NCI-H2107 treated with DMSO at 0.1 percent for 48 hours (cell line): ENCODE measurements around the gene RDH16.
A peak's percentile ranks its signal among the peaks of the same experiment; 100 is the strongest.

Source experiments
- DNase-seq: peaks from one replicate; lab custom pipeline; 2025; ENCODE audit not compliant: unreplicated experiment; lab: John Stamatoyannopoulos, UW

Gene RDH16, protein sequence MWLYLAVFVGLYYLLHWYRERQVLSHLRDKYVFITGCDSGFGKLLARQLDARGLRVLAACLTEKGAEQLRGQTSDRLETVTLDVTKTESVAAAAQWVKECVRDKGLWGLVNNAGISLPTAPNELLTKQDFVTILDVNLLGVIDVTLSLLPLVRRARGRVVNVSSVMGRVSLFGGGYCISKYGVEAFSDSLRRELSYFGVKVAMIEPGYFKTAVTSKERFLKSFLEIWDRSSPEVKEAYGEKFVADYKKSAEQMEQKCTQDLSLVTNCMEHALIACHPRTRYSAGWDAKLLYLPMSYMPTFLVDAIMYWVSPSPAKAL

DNA sequence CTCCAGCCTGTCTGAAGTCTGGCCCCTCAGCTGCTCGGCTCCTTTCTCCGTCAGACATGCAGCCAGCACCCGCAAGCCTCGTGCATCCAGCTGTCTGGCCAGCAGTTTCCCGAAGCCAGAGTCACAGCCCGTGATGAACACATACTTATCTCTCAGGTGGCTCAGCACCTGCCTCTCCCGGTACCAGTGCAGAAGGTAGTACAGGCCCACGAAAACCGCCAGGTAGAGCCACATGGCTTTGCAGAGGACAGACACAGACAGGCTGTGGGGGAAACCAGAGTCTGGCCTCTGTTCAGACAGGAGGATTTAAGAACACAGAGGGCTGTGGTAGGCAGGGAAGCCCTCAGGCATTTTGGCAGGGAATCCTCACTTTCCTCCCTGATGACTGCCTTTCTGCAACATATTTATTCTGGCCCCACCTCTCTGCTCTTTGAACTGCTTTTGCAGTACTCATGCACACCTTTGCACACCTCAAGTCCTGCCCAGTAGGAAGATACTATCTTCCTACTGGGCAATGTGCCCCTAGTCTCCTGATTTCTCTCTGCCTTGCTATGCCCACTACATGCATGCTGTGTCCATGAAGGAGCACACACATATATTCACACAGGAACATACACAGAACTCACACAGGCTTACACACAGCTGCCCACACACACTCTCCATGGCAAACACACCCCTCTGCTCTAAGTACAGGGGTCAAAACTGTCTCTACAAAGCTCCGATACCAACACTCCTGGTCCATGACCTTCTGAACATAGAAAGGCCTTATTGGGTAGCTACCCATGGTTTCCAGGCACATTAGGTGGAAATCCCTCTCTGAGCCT, at the start of gene RDH16:
Gene RDH16 (minus strand): TSS at position 380 of the 824 bp plus-strand sequence. CDS start 146 bp downstream, at position 234.
- no peak for DNase-seq

DNA sequence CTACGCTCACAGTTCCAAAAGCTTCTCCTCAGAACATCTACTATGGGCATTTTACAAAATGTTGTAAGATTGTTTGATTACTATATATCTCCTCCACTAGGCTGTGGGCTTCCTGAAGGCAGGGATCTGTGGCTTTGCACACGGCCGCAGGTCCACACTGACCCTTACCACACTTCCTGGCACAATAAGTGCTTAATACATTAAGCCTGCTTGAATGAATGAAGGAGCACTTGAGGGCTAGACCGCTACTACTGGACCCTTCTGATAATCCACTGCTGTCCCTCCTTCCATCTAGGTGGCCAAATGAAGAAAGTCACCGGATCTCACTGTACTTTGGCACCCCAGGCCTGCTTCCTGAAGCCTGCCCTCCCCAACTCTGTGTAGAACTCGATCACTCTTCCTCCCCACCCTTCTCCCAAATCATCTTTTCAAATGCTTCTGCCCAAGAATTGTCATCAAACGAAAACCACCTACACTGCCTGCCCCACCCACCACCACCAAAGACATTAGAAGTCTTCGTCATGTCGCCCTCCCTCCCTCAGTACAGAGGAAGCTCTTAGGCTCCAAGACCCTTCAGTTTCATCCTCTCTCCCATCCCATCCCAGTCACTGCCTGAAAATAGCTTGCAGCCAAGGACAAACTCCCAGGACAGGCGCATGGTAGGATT, 49.5 kb upstream of the RDH16 start:
- DNase-seq = no peak

DNA sequence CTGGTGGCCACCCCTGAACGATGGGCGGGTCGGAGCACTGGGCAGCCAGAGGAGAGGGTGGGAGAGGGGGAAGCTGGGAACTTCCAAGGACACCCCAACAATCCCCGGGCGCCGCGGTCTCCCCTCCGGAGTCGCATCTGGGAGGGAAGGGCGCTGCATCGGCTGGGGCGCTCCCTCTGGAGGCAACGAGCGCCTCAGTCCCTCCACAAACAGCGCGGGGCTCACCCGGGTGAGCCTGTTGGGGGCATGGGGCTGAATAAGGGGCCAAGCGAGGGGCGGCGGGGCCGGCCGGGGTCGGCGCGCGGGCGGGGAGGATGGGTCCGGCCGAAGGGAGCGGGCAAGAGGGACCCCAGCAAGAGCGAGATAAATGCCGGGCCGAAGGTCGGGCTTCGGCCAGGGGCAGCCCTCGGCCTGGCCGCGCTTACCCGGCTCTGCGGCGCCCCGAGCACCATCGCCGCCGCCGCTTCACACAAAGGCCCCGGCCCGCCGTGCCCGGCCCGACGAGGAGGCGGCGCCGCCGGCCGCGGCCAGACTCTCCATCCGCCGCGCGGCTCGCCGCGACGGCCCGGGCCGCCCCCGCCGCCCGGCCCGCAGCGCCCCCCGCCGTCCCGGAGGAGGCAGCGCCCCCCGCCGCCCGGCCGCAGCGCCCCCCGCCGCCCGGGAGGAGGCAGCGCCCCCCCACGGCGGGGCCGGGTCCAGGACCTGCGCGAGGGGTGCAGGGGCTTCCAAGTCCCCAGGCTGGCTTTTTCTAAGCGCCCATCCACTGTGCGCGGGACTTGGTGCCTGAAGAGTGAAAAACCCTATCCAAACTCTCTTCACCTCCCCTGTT, 48.8 kb upstream of the RDH16 start, which contains the start of gene ZBTB39:
Gene ZBTB39 (minus strand): TSS at position 567 of the 829 bp plus-strand sequence. CDS start 1,629 bp downstream, outside the sequence.
- peak; percentile 24 for DNase-seq

DNA sequence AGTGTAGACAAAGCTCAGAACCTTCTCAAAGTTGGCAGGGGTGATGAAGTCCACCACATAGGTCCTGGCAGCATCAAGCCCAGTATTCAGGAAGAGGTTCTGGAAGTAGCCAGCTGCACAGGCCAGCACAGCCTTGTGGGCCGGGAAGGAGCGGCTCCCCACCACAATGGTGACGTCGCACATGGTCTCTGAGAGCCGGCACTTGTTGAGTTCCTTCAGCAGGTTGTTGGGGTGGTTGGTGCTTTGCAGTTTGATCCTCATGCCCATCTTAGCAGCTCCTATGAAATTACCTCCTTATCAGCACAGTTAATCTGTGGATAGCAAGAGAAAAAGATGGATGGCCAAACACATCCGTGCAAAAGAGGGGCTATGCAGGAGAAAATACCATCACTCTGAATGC, 47.2 kb upstream of the RDH16 start:
- DNase-seq = no peak

DNA sequence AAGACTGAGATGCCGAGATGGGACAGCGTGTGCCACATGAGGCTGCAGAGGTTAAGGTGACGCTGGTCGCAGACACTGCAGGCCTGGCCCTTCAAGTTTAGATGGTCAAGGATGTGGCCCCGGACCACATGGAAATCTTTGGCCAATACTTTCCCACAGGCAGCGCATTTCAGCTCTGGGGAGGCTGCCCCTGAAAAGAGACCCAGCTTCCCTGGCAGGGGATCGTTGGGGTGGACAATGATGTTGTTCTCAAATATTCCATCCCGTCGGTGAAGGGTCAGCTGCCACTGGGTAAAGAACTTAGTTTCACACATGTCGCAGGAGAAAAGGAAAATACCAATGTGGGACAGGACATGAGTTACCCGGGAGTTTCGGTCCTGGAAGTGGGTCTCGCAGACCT, 46.0 kb upstream of the RDH16 start:
- no peak for DNase-seq

DNA sequence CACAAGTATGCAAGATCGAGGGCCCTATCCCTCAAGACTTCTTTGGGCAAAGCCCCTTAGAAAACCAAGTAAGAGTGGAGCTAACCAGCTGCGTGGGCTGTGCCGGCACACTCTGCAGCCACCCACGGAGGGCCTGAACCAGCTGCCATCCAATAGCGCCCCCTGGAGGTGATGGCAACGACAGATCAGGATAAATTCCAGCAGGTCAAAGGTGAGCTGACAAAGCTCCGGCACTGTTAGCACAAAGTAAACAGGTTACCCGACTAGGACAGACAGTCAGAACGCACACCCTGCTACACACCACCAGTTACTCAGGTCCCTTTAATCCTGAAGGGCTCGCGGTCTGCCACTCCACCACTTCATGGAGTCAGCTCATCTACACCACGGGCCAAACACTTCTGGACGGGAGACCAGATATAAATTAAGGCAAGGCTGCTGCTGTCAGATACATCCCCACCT, 44.1 kb upstream of the RDH16 start:
- DNase-seq = no peak

DNA sequence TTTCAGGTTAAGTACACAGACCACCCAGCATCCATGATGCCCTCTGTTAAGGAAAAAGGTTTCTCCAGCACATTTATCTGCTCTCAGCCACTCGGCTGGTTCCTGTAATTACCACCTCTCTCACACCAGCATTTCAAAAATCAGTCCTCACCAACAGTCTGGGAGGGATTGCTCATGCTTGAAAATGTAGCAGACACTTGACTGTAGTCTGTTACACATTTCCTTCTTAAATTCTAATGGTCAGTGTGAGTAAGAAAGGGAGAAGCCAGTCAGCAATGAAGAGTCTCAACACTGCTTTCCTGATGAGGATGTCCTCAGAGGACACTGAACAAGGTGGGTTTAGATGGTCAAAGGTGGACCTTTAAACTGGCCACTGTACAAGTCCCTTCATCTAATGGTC, 43.0 kb upstream of the RDH16 start:
- no peak for DNase-seq

DNA sequence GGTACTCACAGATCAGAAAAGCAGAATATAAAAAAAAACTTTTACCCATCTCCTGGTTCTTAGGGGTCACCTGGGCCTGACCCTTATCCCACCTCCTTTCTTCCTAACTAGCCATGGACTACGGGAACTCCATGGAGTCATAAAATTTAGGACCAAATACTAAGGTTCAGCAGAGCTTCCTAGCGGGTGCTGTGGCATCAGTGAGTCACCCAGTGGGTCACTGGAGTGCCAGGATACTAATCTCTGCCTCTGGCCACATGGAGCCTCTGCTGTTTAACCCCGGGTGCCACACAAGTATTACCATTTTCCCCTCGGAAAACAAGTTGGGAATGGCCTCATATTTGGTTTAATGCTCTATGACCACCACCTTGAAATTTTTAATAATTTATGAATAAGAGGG, 42.0 kb upstream of the RDH16 start:
- DNase-seq = no peak

DNA sequence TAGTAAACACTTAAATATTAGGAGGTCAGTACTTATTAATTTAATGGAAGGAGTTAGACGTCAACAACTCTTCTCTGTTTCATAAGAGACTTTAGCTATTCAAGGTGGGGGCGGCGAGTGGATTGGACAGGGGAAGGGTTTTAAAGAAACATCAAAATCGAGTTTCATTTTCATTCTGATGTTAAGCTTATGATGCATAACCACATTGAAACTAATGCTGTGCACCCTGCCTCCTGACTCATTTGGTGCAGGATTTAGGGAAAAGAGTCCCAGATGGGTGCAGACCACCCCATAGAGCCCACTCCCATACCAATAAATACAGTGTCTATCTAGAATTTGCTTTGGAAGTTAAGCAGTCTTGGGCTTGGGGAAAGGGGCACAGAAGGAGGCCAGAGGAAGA, 41.6 kb upstream of the RDH16 start:
- DNase-seq = no peak

DNA sequence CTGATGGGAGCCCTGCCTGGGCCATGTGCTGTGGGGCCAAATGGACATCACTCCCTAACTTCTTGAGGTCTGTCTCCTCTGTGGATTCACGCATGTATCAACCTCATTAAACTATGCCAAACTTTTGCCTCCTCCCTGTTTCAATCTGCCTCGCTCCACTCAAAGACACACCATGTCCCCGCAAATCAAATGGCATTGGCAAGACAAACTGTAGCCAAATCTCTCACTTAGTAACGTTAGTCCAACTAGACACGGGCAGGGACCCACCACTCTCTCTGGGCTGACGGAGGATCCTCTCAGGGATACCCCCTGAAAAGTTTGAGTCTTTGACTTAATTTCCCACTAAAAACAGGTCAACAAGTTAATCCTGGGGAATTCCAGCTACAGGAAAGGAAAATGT, 40.9 kb upstream of the RDH16 start:
- DNase-seq = no peak

DNA sequence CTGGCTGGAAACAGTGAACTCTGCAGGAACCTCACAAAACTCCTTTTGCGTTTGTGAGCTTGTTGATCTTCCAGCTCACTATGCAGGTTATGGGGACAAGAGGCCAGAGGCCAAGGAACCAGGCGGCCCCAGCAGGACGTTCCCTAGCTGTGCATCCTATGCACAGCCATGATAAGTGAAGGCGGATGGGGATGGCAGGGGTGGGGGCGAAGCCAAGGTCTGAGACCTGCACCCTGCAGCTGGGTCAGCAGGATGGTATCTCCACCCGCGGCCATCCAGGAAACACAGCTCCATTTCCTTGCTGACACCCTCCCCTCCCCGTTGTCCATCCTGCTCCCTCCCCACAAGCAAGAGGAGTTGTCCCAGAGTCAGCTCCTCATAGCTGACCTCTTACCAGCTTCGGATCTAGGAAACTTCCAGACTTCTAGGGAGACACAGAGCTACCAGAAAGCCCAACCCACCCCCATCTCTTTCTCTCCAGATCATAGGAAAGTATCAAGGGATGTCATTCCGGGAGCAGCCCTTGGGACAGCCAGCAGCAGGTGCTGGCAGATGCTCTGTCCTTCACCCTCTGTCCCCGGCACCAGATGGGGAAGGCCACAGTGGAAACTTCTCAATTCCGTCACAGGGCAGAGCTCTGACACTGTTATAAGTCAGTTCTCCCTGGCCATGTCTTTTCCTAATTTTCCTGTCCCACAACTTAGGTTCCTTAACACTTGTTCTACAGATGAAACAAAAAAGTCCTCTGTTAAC, 39.6 kb upstream of the RDH16 start:
- DNase-seq = no peak

DNA sequence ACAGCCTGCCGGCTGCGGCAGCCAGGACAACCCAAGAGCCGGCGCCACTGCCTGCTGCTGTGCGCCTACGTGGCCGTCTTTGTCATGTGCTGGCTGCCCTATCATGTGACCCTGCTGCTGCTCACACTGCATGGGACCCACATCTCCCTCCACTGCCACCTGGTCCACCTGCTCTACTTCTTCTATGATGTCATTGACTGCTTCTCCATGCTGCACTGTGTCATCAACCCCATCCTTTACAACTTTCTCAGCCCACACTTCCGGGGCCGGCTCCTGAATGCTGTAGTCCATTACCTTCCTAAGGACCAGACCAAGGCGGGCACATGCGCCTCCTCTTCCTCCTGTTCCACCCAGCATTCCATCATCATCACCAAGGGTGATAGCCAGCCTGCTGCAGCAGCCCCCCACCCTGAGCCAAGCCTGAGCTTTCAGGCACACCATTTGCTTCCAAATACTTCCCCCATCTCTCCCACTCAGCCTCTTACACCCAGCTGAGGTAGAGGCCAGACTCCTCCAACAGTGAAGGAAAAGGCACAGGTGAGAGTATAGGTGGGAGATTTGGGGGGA, 38.6 kb upstream of the RDH16 start:
- no peak for DNase-seq

DNA sequence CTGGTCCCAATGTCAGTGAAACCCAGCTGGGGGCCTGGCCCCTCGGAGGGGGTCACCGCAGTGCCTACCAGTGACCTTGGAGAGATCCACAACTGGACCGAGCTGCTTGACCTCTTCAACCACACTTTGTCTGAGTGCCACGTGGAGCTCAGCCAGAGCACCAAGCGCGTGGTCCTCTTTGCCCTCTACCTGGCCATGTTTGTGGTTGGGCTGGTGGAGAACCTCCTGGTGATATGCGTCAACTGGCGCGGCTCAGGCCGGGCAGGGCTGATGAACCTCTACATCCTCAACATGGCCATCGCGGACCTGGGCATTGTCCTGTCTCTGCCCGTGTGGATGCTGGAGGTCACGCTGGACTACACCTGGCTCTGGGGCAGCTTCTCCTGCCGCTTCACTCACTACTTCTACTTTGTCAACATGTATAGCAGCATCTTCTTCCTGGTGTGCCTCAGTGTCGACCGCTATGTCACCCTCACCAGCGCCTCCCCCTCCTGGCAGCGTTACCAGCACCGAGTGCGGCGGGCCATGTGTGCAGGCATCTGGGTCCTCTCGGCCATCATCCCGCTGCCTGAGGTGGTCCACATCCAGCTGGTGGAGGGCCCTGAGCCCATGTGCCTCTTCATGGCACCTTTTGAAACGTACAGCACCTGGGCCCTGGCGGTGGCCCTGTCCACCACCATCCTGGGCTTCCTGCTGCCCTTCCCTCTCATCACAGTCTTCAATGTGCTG, 38.0 kb upstream of the RDH16 start:
- no peak for DNase-seq

DNA sequence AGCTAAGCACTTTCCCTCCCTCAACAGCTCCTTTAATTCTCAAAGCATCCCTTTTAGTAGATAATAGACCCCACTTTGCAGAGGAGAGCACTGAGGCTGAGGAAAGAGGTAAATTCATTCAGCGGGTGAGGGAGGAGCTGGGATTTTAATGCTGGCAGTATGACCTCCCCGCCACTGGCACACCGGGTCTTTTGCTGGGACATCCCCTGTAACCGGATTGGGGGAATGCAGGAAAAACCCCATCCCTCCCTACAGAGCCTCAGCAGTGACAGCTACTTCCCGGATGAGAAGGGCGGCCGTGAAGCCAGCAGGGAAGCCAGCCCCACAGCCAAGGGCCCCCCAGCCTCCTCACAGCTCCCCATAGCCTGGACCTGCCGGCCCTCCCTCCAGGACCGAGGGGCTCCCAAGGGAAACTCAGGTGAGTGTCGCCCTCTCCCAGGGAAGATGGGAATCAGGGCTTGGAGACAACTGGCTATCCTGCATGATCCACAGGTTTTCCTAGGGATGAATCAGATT, 36.9 kb upstream of the RDH16 start:
- DNase-seq = no peak

DNA sequence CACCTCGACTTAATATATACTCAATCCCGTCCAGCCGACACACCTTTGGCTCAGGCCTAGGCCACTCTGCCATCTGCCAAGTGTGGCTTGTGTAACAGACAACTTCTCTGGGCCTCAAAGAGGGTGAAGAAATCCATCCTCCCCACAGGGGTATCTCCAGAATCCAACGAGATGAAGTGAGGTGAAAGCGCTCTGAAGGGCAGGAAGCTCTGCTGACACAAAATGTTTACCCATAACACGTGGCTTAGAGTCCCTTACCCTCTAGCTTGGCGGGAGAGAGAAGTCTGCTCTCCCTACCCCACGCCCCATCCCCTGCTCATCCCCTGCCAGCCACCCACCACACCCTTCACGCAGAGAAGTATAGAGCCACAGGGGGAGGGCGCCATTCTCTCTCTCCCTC, 35.9 kb upstream of the RDH16 start:
- no peak for DNase-seq

DNA sequence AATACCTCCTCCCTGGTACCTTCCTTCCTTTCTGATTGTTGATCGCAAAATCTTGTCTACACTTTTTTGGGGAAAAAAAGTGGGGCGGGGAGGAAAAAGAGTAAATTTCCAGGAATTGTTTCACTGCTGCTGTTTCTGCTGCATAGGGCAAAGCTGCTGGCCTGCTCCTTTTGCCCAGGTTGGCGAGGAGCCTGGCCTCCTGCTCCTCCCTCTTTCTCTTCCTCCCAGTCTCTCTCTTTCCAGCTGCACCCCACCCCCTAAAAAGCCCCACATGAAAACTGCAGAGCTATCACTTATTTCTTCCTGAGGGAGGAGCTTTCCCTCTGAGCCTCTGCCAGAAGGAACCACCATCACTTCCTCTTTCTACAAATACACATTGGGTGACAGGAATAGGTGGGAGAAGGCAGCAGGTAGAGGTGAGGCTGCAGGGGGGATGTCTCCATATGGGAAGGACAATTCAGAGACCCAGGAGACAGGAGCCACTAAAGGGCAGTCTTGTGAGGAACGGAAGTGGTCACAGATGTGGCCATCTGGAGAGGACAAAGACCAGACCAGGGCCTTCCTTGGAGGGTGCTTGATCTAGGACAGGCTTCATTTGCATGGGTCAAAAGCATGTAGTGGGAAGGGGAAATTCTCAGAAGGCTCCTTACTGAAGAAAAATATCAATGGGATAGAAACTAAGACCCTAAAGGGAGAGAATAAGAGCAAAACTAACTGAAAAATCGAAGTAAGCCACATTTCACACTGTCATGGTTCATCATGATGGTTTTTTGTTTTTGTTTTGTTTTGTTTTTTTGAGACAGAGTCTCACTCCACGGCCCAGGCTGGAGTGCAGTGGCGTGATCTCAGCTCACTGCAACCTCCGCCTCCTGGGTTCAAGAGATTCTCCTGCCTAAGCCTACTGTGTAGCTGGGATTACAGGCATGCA, 34.2 kb upstream of the RDH16 start:
- no peak for DNase-seq

DNA sequence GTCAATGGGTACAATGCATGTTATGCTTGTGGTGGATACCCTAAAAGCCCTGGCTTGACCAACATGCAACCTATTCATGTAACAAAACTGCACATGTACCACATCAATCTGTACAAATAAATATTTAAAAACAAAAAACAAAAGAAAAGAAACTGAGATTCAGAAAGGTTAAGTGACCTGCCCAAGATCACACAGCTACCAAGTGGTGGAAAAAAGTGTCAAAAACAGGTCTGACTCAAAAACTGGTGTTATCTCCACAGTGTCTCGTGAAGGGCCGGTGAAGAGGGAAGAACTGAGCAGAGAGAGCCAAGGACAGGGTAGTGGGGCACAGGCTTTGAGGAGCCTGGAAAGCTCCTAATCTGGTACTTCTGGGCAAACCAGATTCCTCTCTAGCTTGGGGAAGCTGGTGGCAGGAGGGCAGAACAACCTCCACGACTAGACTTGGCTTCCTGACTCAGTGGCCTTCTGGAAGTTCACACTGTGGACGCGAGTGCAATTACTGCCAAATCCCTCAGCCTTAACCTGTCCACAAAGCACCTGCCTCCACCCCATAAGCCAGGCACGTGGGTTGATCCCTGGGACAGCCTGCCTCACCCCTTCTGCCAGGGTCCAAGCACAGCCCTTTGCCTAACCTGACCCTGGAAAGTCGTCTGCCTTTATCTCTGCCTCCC, 33.4 kb upstream of the RDH16 start:
- no peak for DNase-seq
